Hypothalamus (tissue), 51 donors: ENCODE measurements around the gene LRRC71.
"Not testable (repeated sequence)": the region's sequence is repeated elsewhere in the genome, so short reads cannot be mapped to it uniquely, and the experiment has no call there.

Experiments used
- DNase-seq, 51 donors: peaks; one replicate each; lab custom pipeline; 2025; lab: John Stamatoyannopoulos, UW

Gene LRRC71

GRCh38 chr1:156924478-156925153, 4.2 kb downstream of the LRRC71 start:
- DNase-seq: no peak

- no peak for DNase-seq
Observed at GRCh38 chr1:156925154-156926010, 5.0 kb downstream of the LRRC71 start.

- peak in 4 of 51 donors; percentile 7 to 14 (median 12) for DNase-seq
Observed at GRCh38 chr1:156926175-156926574, 5.7 kb downstream of the LRRC71 start.

GRCh38 chr1:156926695-156927094, 6.3 kb downstream of the LRRC71 start:
- DNase-seq: not testable (repeated sequence)

- peak in 10 of 51 donors; percentile 6 to 29 (median 17) for DNase-seq
Observed at GRCh38 chr1:156927215-156928042, 7.0 kb downstream of the LRRC71 start.

- DNase-seq: no peak
Observed at GRCh38 chr1:156928043-156928602, 7.7 kb downstream of the LRRC71 start.

- DNase-seq: no peak
Observed at GRCh38 chr1:156929596-156930238, 9.3 kb downstream of the LRRC71 start.

- no peak for DNase-seq
Observed at GRCh38 chr1:156930483-156930882, 10.1 kb downstream of the LRRC71 start.

- DNase-seq: peak in 2 of 51 donors; percentile 9 to 12
Observed at GRCh38 chr1:156931211-156931952, 10.9 kb downstream of the LRRC71 start.

GRCh38 chr1:156931974-156932710, 11.7 kb downstream of the LRRC71 start:
- DNase-seq: no peak

GRCh38 chr1:156933136-156933535, 12.7 kb downstream of the LRRC71 start:
- no peak for DNase-seq

GRCh38 chr1:156935505-156936128, 15.2 kb downstream of the LRRC71 start:
- DNase-seq: no peak

GRCh38 chr1:156936191-156936590, 15.8 kb downstream of the LRRC71 start:
- no peak for DNase-seq

- DNase-seq: no peak
Observed at GRCh38 chr1:156936721-156937220, 16.3 kb downstream of the LRRC71 start.

GRCh38 chr1:156937883-156938282, 17.5 kb downstream of the LRRC71 start:
- DNase-seq: no peak

GRCh38 chr1:156938813-156939212, 18.4 kb downstream of the LRRC71 start:
- DNase-seq: no peak

GRCh38 chr1:156939786-156940334, 19.4 kb downstream of the LRRC71 start:
- no peak for DNase-seq

- DNase-seq: no peak
Observed at GRCh38 chr1:156941675-156942074, 21.2 kb downstream of the LRRC71 start.
